A375 (cell line): Measurements from ENCODE around the gene GARIN5B. TPM values are rescaled to one million over a fixed set of nuclear protein-coding genes. Genes with fewer than 3 reads are reported as not detected.

Experiments used
- total RNA-seq: library from RNA; depleted of rRNA; stranded (reverse); fragments of >200 nt; shearing (Covaris generic); gene quantifications from 2 replicates; pipeline ENCODE4 v1.2.3, GENCODE V29; 2014; rRNA removed

GARIN5B gene
- not detected in 2 replicates for total RNA-seq

DNA sequence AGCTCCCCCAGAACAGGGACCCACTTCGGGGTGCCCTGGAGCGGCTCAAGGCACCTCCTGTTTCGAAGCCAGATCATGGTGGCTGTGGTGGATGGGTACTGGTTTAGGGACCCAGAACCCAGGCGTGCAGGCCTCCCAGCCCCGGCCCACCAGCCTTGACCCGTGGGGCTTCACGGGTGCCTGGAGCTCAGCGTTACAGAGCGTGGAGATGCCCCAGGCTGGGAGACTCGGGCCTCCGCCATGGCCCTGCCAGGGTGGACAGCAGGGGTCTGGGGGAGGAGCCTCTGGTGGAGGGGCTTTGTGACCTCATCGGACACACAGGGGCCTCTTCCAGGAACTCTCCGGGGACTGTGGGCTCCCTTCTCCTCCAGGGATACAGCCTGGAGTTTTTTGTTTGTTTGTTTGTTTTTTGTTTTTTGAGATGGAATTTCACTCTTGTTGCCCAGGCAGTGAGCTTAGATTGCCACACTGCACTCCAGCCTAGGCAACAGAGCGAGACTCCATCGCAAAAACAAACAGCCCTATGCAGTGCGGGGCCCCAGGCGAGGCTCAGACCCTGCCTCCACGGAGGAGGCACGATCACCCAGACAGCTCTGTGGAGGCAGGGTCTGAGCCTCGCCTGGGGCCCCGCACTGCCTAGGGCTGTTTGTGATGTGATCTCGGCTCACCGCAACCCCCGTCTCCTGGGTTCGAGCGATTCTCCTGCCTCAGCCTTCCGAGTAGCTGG lies at the start of gene GARIN5B:
GARIN5B (minus strand) TSS at position 271 of the 727 bp plus-strand sequence; CDS start at position 77, 194 bp downstream.

GRCh38 chr19:55407550-55407799 lies 44.4 kb upstream of the GARIN5B start, which contains the start of gene UBE2S:
UBE2S (minus strand) TSS chr19:55407788; CDS start chr19:55407589, 199 bp downstream.

DNA sequence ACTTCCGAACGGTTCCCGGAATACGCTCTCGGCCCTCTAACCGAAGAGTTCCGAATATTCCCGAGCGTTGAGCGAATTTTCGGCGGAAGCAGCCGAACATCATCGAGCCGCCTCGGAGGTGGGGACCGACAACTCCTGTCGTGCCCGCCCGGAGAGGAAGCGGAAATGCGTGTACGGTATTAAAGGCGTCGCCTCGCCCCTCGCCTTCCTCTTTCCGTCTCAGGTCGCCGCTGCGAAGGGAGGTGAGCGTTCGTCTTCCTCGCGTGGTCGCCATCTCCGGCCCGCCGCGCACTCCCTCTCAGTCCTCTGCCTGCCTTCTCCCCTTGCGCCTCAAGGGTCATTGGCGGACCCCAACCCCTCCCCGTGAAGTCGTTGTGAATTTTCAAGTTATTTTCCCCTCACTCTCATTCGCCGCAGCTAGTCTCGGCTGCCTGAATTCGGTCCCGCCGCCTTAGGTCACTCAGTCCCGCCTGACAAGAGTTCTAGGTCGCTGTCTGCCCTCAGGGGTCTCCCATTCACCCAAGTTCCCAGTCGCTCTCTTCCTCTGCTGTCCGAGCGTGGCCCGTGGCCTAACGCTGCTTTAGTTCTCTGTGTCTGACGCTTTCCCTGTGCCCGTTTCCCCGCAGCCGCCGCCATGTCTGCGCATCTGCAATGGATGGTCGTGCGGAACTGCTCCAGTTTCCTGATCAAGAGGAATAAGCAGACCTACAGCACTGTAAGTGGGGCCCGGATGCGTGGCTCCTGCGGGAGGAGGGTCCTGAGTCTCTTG lies 22.8 kb upstream of the GARIN5B start, which contains the start of gene RPL28:
RPL28 (plus strand) TSS at position 209 of the 769 bp plus-strand sequence; CDS start at position 635, 426 bp downstream.

GRCh38 chr19:55384131-55384919 lies 21.3 kb upstream of the GARIN5B start, which contains the start of gene TMEM238:
TMEM238 (minus strand) TSS chr19:55384292; CDS start chr19:55384259, 33 bp downstream.

GRCh38 chr19:55376241-55376933 lies 13.3 kb upstream of the GARIN5B start, which contains the start of gene TMEM190:
TMEM190 (plus strand) TSS chr19:55376826; CDS start chr19:55376854, 28 bp downstream.

DNA sequence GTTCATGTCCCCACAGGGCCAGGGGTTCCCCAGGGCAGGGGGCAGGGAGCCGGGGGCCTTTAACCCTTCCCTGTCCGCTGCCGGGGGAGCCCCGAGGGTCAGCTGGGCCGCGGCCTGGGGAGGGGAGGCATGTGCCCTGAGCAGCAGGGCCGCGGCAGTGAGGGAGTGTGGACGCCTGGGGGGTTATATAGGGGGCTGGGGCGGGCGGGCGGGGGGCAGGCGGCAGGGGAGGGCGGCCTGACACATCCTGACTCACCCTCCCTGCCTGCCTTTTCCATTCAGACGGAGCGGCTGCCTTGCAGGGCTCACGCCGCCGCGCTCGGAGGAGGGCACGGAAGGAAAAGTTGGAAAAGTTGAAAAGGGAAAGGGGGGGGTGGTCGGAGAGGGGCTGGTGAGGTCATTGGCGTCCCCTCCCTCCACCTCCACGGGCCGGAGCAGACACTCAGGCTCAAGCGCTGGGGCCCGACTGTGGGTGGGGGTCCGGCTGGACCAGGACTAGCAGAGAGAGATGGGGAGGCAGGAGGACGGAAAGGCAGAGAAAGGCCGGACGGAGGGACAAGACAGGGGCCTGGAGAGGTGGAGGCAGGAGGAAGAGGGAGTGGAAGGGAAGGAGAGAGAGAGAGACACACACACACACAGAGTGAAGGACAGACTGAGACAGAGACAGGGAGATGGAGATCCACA lies 7.4 kb upstream of the GARIN5B start, which contains the start of gene IL11:
IL11 (minus strand) TSS at position 159 of the 684 bp plus-strand sequence; CDS start at position 6, 153 bp downstream.

DNA sequence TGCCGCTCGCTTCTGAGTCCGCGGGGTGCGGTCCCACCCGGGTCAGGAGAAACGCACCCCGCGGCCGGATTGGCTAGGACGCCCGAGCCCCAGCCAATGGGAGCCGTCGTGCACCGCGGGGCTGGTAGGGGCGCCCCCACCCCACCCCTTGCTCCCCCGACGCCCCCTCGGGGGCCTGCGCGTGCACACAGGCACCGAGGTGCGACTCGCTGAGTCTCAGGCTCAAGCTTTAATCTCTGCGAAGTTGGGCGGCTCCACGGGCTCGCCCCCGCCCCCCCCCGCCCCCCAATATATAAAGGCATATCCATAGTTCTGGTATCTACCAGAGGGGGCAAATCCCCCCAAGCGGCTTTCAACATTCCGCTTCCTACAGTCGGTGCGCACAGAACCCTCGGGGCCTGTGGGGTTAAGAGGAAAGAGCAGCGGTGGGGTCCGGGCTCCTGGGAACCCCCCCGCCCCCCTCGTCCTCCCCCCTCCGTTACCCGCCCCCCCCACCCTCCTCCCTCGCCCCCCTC lies 8.3 kb downstream of the GARIN5B start, which contains the start of gene COX6B2:
COX6B2 (minus strand) TSS at position 22 of the 515 bp plus-strand sequence. CDS start 198 bp downstream, outside the sequence.

GRCh38 chr19:55339105-55339888 lies 23.8 kb downstream of the GARIN5B start, which contains the start of gene KMT5C:
KMT5C (plus strand) TSS chr19:55339876; CDS start chr19:55341937, 2,061 bp downstream.

GRCh38 chr19:55325172-55325571 lies 37.9 kb downstream of the GARIN5B start, which contains the start of gene TMEM150B:
TMEM150B (minus strand) TSS chr19:55325341; CDS start chr19:55321036, 4,305 bp downstream.

Other genes starting within 250 kb of the GARIN5B start
- gene PPP1R12C, start 245.6 kb downstream of the GARIN5B start, total RNA-seq: 92.2 and 96.9 TPM in 2 replicates
- gene TNNT1, start 214.1 kb downstream of the GARIN5B start, total RNA-seq: 82.8 and 83.9 TPM in 2 replicates
- 1.2 TPM in 1 of 2 replicates, not detected in the other for gene TNNI3, start 205.5 kb downstream of the GARIN5B start, total RNA-seq
- gene DNAAF3, start 196.6 kb downstream of the GARIN5B start, total RNA-seq: 2.6 and 2.9 TPM in 2 replicates
- 3.3 and 5.7 TPM in 2 replicates for gene SYT5, start 183.0 kb downstream of the GARIN5B start, total RNA-seq
- gene PTPRH, start 153.8 kb downstream of the GARIN5B start, total RNA-seq: 16.5 and 18.5 TPM in 2 replicates
- 0.90 and 3.1 TPM in 2 replicates for gene TMEM86B, start 134.5 kb downstream of the GARIN5B start, total RNA-seq
- 63.9 and 64.2 TPM in 2 replicates for gene PPP6R1, start 104.2 kb downstream of the GARIN5B start, total RNA-seq
- 83.0 and 94.4 TPM in 2 replicates for gene HSPBP1, start 83.2 kb downstream of the GARIN5B start, total RNA-seq
- gene BRSK1, start 79.3 kb downstream of the GARIN5B start, total RNA-seq: 24.6 and 33.9 TPM in 2 replicates
- gene TMEM150B, start 37.9 kb downstream of the GARIN5B start, total RNA-seq: not detected in 2 replicates
- 16.7 and 17.0 TPM in 2 replicates for gene KMT5C, start 23.4 kb downstream of the GARIN5B start, total RNA-seq
- gene COX6B2, start 8.5 kb downstream of the GARIN5B start, total RNA-seq: 0.08 and 0.26 TPM in 2 replicates
- gene IL11, start 7.2 kb upstream of the GARIN5B start, total RNA-seq: 27.0 and 27.7 TPM in 2 replicates
- gene TMEM190, start 13.6 kb upstream of the GARIN5B start, total RNA-seq: 0.45 and 1.4 TPM in 2 replicates
- 1.1 and 1.6 TPM in 2 replicates for gene TMEM238, start 21.0 kb upstream of the GARIN5B start, total RNA-seq
- 710 and 881 TPM in 2 replicates for gene RPL28, start 22.7 kb upstream of the GARIN5B start, total RNA-seq
- gene UBE2S, start 44.5 kb upstream of the GARIN5B start, total RNA-seq: 1,207 and 1,551 TPM in 2 replicates
- gene SHISA7, start 80.0 kb upstream of the GARIN5B start, total RNA-seq: 0.03 TPM in 1 of 2 replicates, not detected in the other
- gene ISOC2, start 98.4 kb upstream of the GARIN5B start, total RNA-seq: 54.6 and 60.8 TPM in 2 replicates
- gene C19orf85, start 101.5 kb upstream of the GARIN5B start, total RNA-seq: not detected in 2 replicates
- 6.7 and 6.9 TPM in 2 replicates for gene ZNF628, start 113.4 kb upstream of the GARIN5B start, total RNA-seq
- gene NAT14, start 121.9 kb upstream of the GARIN5B start, total RNA-seq: 39.9 and 45.6 TPM in 2 replicates
- gene SSC5D, start 125.2 kb upstream of the GARIN5B start, total RNA-seq: 0.53 and 0.93 TPM in 2 replicates
- gene SBK2, start 173.9 kb upstream of the GARIN5B start, total RNA-seq: not detected in 2 replicates
- gene SBK3, start 182.3 kb upstream of the GARIN5B start, total RNA-seq: 0.11 TPM in 1 of 2 replicates, not detected in the other
- gene ZNF579, start 217.6 kb upstream of the GARIN5B start, total RNA-seq: 5.2 and 5.4 TPM in 2 replicates
- gene FIZ1, start 236.3 kb upstream of the GARIN5B start, total RNA-seq: 9.3 and 10.3 TPM in 2 replicates
- gene ZNF524, start 237.0 kb upstream of the GARIN5B start, total RNA-seq: 8.6 and 12.3 TPM in 2 replicates
- gene ZNF865, start 242.4 kb upstream of the GARIN5B start, total RNA-seq: 2.7 and 3.7 TPM in 2 replicates